DMS79 (cell line): Measurements from ENCODE around the gene RNU6-1.

Experiments used
- DNase-seq: peaks from one replicate; lab custom pipeline; 2025; lab: John Stamatoyannopoulos, UW

Gene RNU6-1

DNA sequence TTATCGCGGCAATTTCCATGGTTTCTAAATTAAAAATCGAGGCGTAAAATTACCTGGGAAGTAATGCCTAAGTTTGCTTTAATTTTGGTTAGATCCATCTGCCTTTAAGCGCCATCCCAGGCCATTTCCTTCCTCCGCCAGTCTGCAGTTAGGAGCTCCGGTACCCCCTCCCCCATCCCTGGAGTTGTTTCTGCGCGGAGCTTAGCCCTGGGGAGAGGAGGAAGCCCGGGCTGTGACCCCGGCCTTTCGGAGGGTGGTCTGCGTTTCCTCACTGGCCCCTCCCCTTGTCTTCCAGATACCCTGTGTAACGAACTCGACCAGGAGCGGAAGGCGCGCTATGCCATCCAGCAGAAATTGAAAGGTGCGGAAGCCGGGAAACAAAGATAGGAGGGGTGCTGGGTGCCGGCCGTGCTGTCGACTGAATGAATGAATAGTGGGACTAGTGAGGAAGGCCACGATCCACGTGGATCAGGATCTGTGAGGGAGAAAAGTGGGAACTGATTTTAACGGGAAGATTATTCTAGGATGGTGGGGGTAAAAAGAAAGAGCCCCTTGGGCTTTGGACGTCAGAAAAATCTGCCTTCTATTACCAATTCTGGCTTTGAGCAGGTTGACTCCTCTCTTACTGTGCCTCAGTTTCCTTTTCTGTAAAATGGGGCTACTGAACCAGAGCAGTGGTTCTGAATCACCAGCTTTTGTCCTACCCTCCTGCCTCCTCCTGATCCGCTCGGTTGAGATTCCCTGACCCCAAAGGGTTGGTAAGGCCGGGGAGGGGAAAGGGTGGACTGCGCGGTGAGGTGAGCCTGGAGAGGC is 6.7 kb downstream of the RNU6-1 start:
- no peak for DNase-seq

DNA sequence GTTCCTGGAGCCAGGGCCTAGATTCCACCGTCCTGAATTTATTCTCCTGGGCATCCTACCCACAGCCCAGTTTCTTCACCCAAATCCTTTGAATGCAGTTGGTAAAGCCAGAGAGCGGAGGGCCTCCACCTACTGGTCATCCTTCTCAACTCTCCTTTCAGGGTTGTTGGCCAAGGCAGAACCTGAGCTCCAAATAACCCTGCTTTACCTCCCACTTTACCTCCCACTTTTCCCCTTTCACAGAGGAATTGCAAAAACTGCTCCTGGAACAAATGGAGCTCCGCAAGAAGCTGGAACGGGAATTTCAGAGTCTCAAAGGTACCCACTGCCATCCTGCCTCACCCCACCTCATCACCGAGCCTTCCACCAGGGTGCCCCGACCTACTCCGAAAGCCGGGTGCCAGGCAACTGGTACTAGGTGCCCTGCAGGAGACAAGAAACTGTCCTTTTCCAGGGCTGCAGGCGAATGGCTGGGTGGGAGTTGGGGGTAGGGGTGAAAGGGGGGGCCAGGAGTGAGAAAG is 7.8 kb downstream of the RNU6-1 start:
- DNase-seq: no peak

DNA sequence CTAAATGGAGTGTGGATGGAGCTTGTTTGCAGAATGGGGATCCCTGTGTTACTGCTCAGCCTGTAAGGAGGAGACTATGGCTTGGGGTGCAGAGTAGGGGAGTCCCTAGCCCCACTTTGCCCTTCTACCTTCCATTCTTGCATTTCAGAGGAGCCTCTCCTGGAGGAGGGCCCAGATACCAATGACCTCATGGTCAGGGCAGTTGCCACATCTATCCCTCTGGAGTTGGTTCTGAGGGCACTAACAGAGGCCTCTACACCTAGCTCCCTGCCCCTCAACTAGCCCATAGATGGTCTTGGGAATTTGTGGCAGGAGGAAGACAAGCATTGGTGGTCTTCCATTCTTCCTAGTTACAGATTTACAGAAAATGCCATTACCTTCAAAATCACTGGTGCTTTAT is 8.5 kb downstream of the RNU6-1 start:
- DNase-seq: no peak

DNA sequence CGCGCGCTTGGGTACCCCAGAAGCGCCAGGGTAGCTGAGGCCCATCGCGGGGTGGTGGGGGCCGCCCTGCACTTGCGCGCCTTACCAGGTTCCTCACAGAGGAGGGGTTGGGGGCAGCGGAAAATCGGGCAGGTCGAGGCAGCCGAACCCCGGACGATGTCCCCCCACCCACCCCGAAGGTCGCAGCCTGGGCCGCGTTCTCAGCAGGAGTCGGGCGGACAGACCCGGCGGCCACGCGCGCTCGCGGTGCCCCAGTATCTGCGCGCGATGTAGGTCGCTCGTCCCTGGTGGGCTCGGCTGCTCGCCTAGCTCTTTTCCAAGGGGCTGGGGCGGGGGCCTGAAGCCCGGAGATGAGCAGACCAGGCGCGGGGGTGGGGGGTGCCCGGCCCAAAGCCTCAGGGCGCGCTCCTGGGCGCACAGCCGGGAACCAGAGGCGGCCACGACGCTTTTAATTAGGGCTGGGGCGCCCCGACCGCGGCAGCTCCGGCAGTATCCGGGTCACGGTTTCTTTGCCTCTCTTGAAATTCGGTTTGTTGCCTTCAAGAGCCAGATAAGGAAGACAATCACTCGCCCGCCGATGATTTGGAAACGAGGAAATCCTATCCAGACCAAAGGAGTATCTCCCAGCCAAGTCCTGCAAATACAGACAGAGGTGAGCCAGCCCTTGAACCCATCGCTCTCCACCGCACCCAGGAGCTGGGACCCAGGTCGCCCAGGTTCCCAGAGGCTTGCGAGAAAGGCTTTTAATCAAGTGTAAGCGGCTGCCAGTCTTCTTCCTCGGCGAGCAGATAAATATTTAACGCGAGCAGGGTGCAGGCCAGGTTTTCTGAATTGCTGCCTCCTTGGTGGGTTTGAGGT is 10.0 kb downstream of the RNU6-1 start:
- no peak for DNase-seq

DNA sequence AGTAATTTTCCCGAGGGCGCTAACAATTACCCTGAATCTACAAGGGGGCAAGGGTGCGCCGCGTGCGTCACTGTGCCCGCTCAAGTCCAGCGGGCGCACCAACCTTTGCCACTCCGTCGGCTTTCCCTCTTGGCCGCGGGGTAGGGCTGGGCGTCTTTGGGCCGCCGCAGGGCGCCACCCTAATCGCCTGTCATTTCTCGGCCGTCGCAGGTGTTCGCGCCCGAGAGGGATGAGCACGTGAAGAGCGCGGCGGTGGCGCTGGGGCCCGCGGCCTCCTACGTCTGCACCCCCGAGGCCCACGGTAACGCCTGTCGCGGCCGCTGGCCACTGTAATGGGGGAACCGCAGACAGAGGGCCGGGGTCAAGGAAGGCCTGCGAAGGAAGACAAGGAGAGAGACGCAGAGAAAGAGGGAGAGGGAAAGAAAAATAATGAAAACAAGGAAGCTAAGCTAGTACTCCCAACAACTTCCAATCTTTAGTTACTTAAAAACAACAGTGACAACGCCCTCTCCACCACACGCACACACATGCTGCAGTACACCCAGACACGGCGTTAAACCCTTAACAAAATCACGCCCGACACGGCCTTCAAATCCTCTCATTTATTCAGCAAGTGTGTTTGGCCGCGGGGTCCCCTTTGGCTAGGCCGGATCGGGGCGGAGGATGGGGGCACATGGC is 10.7 kb downstream of the RNU6-1 start:
- no peak for DNase-seq

DNA sequence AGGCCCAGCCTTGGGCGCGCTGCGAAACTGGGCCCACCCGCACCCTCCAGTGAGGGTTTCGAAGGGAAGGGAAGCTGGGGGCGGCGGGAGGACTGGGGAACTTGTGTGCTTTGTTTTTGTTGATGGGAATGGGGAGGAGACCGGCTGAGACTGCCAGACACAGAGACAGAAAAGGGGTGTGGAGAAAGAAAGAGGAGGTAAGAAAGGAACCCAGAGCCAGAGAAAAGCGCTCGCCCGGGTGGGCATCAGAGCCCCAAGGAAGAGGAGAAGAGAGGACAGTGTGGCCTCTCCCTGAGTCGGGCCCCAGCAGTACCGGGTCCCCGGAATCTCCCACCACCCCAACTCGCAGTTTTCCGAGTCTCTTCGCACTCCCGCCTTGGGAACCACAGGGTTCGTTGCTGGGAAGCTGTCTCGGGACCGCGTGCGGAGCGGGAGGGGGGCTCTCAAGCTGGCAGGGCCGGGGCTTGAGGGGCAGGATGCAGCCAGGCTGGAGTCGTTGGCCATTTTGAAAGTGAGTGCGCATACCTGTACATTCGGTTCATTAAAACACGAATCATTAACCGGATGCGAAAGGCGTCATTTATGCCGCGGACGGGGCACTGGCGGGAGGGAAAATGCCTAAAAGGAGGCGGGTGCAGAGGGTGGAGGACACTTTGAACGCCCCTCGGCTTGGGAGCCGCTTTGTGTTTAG is 11.4 kb downstream of the RNU6-1 start:
- no peak for DNase-seq

DNA sequence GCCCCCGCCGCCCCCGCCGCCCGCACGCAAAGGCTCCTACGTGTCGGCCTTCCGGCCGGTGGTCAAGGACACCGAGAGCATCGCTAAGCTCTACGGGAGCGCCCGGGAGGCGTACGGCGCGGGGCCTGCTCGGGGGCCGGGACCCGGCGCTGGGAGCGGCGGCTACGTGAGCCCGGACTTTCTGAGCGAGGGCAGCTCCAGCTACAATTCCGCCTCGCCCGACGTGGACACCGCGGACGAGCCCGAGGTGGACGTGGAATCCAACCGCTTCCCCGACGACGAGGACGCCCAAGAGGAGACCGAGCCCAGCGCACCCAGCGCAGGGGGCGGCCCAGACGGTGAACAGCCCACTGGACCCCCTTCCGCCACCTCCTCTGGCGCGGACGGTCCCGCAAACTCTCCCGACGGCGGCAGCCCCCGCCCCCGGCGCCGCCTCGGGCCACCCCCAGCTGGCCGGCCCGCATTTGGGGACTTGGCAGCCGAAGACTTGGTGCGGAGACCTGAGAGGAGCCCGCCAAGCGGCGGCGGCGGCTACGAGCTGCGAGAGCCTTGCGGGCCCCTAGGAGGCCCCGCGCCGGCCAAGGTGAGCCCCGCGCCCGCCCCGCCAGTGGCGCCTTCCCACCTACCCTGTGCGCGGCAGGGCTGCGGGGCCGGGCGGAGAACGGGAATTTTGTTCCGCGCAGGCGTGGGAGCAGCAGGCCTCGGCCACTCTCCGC is 12.1 kb downstream of the RNU6-1 start:
- DNase-seq: no peak

DNA sequence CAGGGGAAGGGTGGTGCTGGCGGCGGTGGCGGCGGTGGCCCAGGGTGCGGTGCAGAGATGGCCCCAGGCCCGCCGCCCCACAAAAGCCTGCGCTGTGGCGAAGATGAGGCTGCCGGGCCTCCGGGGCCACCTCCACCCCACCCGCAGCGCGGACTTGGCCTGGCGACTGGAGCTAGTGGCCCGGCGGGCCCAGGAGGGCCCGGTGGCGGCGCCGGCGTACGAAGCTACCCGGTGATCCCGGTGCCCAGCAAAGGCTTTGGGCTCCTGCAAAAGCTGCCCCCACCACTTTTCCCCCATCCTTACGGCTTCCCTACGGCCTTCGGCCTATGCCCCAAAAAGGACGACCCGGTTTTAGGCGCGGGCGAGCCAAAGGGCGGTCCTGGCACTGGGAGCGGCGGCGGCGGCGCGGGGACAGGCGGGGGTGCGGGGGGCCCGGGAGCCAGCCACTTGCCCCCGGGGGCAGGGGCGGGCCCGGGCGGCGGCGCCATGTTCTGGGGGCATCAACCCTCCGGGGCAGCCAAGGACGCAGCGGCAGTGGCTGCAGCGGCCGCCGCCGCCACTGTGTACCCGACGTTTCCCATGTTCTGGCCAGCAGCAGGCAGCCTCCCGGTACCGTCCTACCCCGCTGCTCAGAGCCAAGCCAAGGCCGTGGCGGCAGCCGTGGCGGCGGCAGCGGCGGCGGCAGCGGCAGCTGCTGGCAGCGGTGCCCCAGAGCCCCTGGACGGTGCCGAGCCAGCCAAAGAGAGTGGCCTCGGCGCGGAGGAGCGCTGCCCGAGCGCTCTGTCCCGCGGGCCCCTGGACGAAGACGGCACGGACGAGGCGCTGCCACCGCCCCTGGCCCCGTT is 12.9 kb downstream of the RNU6-1 start:
- no peak for DNase-seq

DNA sequence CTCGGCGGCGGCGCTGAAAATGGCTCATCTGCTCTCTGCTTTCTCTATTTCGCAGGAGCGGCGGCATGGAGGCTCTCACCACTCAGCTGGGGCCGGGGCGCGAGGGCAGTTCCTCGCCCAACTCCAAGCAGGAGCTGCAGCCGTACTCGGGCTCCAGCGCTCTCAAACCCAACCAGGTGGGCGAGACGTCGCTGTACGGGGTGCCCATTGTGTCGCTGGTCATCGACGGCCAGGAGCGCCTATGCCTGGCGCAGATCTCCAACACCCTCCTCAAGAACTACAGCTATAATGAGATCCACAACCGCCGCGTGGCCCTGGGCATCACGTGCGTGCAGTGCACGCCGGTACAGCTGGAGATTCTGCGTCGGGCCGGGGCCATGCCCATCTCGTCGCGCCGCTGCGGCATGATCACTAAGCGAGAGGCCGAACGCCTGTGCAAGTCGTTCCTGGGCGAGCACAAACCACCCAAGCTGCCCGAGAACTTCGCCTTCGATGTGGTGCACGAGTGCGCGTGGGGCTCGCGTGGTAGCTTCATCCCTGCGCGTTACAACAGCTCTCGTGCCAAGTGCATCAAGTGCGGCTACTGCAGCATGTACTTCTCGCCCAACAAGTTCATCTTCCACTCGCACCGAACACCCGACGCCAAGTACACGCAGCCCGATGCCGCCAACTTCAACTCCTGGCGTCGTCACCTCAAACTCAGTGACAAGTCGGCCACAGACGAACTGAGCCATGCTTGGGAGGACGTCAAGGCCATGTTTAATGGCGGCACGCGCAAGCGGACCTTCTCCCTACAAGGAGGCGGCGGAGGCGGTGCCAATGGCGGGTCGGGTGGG is 13.7 kb downstream of the RNU6-1 start:
- DNase-seq: no peak

DNA sequence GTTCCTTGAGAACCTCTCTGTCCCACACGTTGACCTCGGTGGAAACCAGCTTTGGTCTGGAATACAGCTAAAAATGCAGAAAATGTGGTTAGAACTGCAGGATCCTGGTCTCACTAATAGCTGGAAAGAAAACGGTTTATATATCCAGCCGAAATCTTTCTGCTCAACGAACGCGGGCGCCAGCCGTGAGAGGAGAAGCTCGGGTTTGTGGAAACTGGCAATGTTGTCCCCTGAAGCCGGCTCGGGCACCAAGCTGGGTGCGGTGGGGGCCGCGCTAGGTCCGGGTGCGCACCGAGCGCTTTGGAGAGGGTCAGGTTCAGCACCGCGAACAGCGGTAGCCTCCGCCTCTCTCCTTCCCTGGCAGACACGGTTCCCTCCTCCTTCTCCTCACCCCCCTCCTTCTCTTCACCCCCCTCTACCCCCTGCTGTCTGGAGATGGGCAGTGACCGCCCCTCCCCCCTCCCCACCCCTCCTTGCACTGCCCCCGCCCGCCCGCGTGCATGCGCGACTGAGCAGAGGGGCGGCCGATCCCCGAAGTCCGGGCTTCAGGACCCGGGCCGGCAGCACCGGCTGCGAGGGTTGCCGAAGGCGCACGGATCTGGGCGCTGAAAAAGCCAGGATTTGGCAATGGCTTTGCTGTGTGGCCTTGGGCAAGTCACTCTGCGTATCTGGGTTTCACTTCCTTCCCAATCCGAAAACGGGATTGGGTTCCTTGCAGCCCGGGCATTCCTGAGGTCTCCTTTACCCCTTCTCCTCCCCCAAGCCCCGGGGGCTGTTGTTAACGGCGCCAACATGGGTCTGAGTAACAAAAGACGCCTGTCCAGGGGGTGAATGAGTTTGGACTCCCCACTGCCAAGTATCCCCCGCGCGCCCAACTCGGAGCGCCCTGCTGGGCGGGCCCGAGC is 14.6 kb downstream of the RNU6-1 start, which contains the start of gene SKOR1:
Gene SKOR1 (plus strand): TSS at position 534 of the 905 bp plus-strand sequence. CDS start 94 bp downstream, at position 628.
- no peak for DNase-seq

DNA sequence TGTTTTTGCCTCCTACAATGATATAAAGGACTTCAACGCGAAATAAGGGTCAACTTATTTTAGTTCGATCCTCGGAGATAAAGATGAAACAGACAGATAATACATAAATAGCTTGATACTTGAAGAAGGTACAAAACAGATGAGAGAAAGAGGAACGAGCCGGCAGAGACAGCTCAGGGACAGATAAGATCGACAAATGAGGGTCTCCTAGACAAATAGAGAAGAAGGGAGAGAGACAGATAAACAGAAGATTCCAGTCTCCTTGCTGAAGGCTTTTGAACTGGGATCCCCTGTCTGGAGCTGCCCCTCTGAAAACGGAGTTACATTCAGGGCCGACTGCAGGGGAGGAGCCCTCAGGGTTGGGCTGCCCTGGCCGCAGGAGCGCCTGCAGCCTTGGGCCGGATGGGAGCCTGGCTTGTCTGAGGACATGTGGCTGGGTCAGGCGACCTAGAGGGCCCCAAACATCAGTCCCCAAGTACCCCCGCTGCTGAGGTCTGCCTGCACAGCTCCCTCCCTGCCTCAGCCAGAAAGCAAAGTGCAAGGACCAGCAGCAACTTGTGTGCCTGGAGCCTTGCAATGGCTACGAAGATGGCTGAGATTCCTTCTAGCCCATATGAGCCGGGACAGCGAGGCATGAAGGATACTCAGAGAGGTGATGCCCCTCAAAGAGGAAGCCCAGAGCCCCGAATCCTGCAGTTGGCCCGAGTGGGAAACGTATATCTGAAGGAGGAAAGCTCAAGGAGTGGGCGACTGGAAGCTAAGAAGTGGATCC is 15.5 kb downstream of the RNU6-1 start:
- no peak for DNase-seq

DNA sequence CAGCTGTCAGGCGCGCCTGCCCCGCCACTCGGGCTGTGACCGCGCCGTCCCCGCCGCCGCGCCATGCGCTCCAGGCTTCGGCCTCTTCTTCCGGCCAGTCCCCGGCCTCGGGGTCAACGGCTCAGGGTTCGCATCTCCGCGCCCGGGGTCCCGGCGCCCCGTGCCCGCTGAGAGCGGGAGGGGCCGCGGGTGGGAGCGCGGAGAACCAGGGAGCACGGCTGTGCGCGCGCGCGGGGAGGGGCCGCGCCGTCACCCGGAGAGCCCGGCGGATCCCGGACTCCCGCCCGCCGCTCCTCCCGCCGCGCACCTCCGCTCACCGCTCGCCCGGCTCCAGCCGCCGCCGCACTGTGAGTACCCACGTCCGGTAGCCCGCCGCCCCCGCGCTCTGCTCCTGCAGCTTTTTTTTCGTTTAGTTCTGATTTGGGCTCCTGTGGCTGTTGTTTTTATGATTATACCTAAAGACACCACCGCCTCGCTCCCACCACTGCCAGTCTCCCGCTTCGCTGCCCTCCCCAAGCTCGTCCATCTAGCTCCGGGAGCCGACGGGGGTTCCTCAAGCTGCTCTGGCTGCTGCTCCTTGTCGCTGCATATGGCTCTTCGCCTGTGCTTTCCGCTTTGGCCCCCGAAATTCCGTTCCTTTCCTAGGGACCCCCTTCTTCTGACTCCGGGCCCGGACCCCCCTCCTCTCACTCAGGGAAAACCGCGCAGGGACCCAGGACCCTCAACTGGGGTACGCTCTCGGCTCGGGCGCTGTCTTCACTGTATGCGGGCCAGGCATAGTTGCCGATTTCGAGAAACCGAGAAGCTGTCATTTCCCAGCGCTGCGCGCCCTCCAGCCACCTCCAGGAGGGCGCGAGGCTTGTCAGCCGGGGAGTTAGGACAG is 16.3 kb downstream of the RNU6-1 start:
- DNase-seq: no peak

DNA sequence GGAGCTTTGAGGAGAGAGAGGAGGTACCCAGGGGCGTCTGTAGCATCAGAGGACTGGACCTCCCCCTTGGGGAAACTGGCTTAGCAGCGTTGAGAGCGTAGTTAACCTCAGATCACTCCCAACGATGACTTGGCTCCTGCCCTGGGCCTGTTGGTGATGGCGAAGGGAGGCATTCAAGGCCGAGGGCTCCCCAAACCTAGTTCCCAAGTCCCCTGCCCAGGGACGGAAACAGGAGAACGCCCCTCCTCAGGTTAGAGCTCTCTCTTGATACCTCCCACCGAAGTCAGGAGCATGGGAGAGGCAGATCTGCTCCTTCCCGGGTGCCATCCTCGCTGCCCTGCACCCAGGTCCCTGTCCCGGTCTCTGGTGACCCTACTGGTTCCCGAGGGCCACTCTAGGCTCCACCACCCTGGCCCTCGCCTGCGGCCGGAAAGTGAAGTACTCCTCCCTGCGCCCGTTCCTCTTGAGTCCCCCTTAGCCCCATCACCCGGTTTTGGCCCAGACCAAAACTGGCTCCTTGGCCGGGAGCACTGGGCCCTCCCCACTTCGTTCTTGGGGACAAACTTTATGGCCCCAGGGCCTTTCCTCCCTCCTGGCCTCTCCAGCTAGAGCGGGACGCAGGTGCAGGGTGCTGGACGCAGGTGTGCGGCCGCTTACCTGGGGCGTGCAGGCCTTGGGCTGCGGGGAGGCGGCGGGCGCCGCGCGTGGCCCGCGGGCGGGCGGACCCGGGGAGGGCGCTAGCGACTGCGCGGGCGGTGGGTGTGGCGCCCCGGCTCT is 17.1 kb downstream of the RNU6-1 start:
- no peak for DNase-seq

DNA sequence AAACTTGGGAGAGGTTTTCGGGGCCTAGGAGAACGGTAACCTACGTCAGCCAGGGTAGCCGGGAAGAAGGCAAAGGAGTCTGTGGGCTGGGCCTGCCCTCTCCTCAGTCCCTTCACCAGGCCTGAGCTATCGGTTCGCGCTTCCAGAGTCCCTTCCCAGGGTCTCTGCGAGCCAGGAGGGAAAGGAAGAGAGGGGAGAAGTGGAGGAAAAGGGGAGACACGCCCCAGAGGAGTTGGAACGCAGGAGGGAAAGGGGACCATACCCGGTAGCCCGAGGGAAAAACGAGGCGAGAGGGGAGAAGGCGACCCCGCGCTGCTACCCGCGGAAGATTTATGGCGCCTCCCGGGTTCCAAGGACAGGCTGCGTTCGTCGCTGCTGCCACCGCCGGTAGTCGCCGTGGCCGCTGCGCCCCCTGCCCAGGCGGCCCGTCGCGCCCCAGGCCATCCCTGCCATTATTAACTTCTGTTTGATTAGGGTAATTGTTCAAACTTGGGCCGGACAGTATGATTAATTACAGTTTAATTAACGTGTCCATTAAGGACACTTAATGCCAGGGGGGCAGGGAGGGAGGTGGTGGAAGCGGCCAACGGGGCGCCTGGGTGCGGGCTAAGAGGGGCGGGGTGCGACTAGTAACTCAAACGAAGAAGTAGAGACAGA is 17.9 kb downstream of the RNU6-1 start:
- DNase-seq: no peak
